ENCODE data around the gene TXNRD2.

The TXNRD2 gene

DNA sequence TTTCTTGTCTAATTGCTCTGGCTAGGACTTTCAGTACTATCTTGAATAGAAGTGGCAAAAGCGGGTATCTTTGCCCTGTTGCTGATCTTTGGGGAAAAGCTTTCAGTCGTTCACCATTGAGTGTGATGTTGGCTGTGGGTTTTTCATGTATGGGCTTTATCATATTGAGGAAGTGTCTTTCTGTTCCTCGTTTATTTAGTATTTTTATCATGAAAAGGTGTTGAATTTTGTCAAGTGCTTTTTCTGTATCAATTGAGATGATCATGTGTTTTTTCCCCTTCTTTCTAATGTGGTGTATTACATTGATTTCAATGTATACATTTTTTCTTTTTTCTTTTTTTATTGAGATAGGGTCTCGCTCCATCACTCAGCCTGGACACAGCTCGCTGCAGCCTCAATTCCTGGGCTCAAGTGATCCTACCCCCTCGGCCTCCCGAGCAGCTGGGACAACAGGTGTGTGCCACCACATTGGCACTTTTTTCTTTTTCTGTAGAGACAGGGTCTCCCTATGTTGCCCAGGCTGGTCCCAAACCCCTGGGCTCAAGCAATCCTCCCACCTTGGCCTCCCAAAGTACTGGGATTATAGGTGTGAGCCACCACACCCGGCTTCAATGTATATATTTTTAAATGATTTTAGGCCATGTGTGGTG lies 81.6 kb downstream of the TXNRD2 start:
- TF ChIP-seq EZH2 (optimal IDR thresholded peaks at IDR 0.05; ENCODE audit: low read depth, low read length) (no peak), EZH2phosphoT487 (IDR thresholded peaks at IDR 0.05; ENCODE audit: low read length) (no peak)
- TF ChIP-seq, protein P1, sequence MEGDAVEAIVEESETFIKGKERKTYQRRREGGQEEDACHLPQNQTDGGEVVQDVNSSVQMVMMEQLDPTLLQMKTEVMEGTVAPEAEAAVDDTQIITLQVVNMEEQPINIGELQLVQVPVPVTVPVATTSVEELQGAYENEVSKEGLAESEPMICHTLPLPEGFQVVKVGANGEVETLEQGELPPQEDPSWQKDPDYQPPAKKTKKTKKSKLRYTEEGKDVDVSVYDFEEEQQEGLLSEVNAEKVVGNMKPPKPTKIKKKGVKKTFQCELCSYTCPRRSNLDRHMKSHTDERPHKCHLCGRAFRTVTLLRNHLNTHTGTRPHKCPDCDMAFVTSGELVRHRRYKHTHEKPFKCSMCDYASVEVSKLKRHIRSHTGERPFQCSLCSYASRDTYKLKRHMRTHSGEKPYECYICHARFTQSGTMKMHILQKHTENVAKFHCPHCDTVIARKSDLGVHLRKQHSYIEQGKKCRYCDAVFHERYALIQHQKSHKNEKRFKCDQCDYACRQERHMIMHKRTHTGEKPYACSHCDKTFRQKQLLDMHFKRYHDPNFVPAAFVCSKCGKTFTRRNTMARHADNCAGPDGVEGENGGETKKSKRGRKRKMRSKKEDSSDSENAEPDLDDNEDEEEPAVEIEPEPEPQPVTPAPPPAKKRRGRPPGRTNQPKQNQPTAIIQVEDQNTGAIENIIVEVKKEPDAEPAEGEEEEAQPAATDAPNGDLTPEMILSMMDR (IDR thresholded peaks at IDR 0.05; ENCODE audit: low read length) = no peak
- Histone ChIP-seq H3K4me1 (ENCODE audit: low read length) (peaks cover 5% of the 10 kb centered on the region), H4K20me1 (ENCODE audit: insufficient read depth, low read length) (no peaks in the 10 kb centered on the region), H3K4me3 (ENCODE audit: low read length) (no peak overlapping the region), H3K9ac (ENCODE audit: low read length) (no peak overlapping the region), H3K9me2 (replicated peaks; ENCODE audit: insufficient read depth, low read length) (no peaks in the 10 kb centered on the region), H3K27me3 (replicated peaks; ENCODE audit: insufficient read depth, low read length) (no peaks in the 10 kb centered on the region), H2AFZ (ENCODE audit: low read length) (no peak overlapping the region), H3K9me3 (replicated peaks; ENCODE audit: insufficient read depth, low read length) (no peaks in the 10 kb centered on the region), H3K27ac (ENCODE audit: low read length) (no peak overlapping the region), H3K36me3 (replicated peaks; ENCODE audit: insufficient read depth, low read length) (no peaks in the 10 kb centered on the region), H3K4me2 (ENCODE audit: low read depth, low read length) (no peak overlapping the region), H3K79me2 (ENCODE audit: low read length) (peaks cover 12% of the 10 kb centered on the region), H3F3A (ENCODE audit: insufficient read depth, low read length) (no peaks in the 10 kb centered on the region; the same call in 1 of the 2 replicates)
- DNase-seq = no peak

DNA sequence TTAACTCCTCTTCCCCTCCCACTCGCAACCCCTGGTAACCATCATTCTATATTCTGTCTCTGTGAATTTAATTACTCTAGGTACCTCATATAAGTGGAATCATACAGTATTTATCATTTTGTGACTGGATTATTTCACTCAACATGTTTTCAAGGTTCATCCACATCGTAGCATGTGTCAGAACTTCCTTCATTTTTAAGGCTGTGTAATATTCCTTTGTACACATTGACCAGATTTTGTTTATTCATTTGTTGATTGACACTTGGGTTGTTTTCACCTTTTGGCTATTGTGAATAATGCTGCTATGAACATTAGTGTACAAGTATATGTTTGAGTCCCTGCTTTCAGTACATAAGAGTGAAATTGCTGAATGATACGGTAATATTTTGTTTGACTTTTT lies 84.2 kb downstream of the TXNRD2 start:
- no peaks in the 10 kb centered on the region; the same call in 1 of the 2 replicates for H3F3A ChIP-seq (ENCODE audit: insufficient read depth, low read length)
- H3K4me2 ChIP-seq (ENCODE audit: low read depth, low read length) = no peak overlapping the region
- no peaks in the 10 kb centered on the region for H4K20me1 ChIP-seq (ENCODE audit: insufficient read depth, low read length)
- peaks cover 35% of the 10 kb centered on the region for H3K79me2 ChIP-seq (ENCODE audit: low read length)
- DNase-seq = no peak
- H3K36me3 ChIP-seq (replicated peaks; ENCODE audit: insufficient read depth, low read length) = no peaks in the 10 kb centered on the region
- H3K4me1 ChIP-seq (ENCODE audit: low read length) = peaks cover 17% of the 10 kb centered on the region
- H3K9ac ChIP-seq (ENCODE audit: low read length) = no peak overlapping the region
- H3K4me3 ChIP-seq (ENCODE audit: low read length) = no peak overlapping the region
- no peaks in the 10 kb centered on the region for H3K9me2 ChIP-seq (replicated peaks; ENCODE audit: insufficient read depth, low read length)
- TF ChIP-seq EZH2phosphoT487 (IDR thresholded peaks at IDR 0.05; ENCODE audit: low read length) (no peak), EZH2 (optimal IDR thresholded peaks at IDR 0.05; ENCODE audit: low read depth, low read length) (no peak)
- TF ChIP-seq, protein P1 (IDR thresholded peaks at IDR 0.05; ENCODE audit: low read length) = no peak
- no peak overlapping the region for H2AFZ ChIP-seq (ENCODE audit: low read length)
- no peaks in the 10 kb centered on the region for H3K9me3 ChIP-seq (replicated peaks; ENCODE audit: insufficient read depth, low read length)
- H3K27ac ChIP-seq (ENCODE audit: low read length) = no peak overlapping the region
- no peaks in the 10 kb centered on the region for H3K27me3 ChIP-seq (replicated peaks; ENCODE audit: insufficient read depth, low read length)

DNA sequence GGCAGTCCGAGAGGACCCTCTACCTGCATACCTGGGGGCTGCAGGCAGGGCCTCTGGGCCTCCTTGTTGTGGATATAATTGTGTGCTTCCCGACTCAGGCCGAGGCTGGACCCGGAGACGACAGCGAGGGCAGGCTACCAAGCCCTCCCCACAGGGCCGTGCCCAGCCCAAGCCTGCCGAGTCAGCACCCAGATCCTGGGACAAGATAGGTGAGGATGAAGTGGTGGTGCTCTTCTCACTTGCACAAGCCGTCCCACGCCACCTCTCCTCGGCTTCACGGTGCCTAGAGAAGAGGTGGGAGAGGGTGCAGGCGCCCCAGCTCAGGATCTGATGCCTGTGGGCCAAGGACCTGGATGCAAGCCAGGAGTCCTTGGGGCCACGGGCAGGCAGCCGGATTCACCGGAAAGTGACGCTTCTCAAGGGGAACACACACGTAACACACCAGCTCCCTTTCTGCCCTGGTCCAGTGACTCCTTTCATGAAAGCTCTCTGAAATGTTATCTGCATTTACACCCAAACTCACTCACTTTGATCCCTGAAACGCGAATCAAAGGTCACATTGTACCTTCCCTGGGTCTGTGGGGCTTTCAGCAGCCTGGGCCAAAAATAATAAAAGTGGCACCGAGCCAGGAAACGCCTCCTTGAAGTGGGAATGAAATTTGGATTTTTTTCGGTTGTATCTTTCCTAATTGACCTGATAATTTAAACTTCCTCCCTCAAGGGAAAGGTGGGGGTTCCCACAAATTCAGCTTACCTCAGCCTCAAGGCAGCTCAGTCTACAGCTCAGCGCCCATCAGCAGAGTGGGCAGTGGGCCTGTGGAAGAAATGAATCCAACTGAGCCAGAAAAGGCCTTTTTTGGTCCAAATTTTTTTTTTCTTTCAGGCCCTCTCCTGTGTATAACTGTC lies 85.9 kb downstream of the TXNRD2 start:
- H3F3A ChIP-seq (ENCODE audit: insufficient read depth, low read length) = no peaks in the 10 kb centered on the region; the same call in 1 of the 2 replicates
- H3K4me3 ChIP-seq (ENCODE audit: low read length) = peak overlapping the region; percentile 84
- peak overlapping the region; percentile 95 for H3K9ac ChIP-seq (ENCODE audit: low read length)
- H3K36me3 ChIP-seq (replicated peaks; ENCODE audit: insufficient read depth, low read length) = no peaks in the 10 kb centered on the region
- H3K27ac ChIP-seq (ENCODE audit: low read length) = peak overlapping the region; percentile 65
- H3K79me2 ChIP-seq (ENCODE audit: low read length) = peaks cover 52% of the 10 kb centered on the region
- TF ChIP-seq EZH2 (optimal IDR thresholded peaks at IDR 0.05; ENCODE audit: low read depth, low read length) (no peak), EZH2phosphoT487 (IDR thresholded peaks at IDR 0.05; ENCODE audit: low read length) (no peak)
- TF ChIP-seq, protein P1 (IDR thresholded peaks at IDR 0.05; ENCODE audit: low read length) = no peak
- peak overlapping the region; percentile 73 for H2AFZ ChIP-seq (ENCODE audit: low read length)
- H3K27me3 ChIP-seq (replicated peaks; ENCODE audit: insufficient read depth, low read length) = no peaks in the 10 kb centered on the region
- peaks cover 23% of the 10 kb centered on the region for H3K4me1 ChIP-seq (ENCODE audit: low read length)
- DNase-seq = peak; percentile 68
- no peaks in the 10 kb centered on the region for H4K20me1 ChIP-seq (ENCODE audit: insufficient read depth, low read length)
- H3K9me2 ChIP-seq (replicated peaks; ENCODE audit: insufficient read depth, low read length) = no peaks in the 10 kb centered on the region
- no peaks in the 10 kb centered on the region for H3K9me3 ChIP-seq (replicated peaks; ENCODE audit: insufficient read depth, low read length)
- peak overlapping the region; percentile 79 for H3K4me2 ChIP-seq (ENCODE audit: low read depth, low read length)

All from MM.1S (cell line).